Measurements from ENCODE around the gene ZNF592.
"Not testable (repeated sequence)": the region's sequence is repeated elsewhere in the genome, so short reads cannot be mapped to it uniquely, and the experiment has no call there.

The ZNF592 gene

GRCh38 chr15:84749111-84749991 is 959 bp downstream of the ZNF592 start:
- no peak for DNase-seq

GRCh38 chr15:84750583-84751092 is 2.2 kb downstream of the ZNF592 start:
- DNase-seq, result no peak

DNA sequence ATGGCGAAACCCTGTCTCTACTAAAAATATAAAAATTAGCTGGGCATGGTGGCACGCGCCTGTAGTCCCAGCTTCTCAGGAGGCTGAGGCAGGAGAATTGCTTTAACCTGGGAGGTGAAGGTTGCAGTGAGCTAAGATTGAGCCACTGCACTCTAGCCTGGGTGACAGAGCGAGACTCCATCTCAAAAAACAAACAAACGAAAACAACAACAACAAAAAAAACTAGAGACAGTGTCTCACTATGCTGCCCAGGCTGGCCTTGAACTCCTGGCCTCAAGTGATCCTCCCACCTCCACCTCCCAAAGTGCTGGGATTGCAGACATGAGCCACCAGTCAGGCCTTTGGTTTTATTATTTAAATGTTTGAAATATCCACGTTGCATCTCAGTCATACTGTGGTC is 3.3 kb downstream of the ZNF592 start:
- DNase-seq, result not testable (repeated sequence)

DNA sequence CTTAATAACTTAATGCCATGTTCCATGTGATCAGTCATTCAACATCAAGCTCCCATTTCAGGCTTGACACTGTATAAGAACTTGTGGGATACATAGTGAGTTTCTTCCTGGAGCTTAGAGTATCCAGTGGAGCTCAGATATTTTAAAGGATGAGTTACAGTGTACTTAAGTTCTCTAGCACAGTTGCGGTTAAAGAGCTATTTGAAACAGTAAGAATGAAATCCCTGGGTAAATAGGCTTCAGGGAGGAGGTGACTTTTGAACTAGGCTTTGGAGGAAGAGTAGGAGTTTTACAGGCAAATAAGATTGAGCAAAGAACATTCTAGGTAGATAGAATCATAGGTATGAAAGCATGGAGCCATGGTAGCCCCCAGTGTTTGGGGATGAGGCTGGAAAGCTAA is 3.8 kb downstream of the ZNF592 start:
- no peak for DNase-seq

- DNase-seq, result no peak
Observed at GRCh38 chr15:84752700-84753099, 4.3 kb downstream of the ZNF592 start.

- DNase-seq, result not testable (repeated sequence)
Observed at GRCh38 chr15:84754889-84755288, 6.5 kb downstream of the ZNF592 start.

- DNase-seq, result no peak
Observed at GRCh38 chr15:84755736-84756527, 7.5 kb downstream of the ZNF592 start.

DNA sequence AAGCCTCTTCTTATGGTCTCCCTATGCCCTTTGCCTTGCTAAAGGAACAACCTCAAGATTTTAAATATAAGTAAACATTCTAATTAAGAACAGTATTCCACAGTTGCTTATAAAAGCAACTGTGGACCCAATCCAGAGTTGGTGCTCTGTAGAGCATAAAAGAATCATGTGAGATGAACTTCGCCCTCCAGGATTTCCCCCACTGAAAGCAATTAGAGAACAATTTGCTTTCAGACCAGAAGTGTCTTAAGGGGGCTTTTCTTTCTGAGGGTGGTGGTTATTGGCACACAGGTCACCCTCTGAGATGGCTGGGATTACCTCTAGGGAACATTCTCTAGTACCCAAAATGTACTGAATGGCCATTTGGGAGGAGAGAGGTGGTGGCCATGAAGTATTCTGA is 10.6 kb downstream of the ZNF592 start:
- DNase-seq, result no peak

DNA sequence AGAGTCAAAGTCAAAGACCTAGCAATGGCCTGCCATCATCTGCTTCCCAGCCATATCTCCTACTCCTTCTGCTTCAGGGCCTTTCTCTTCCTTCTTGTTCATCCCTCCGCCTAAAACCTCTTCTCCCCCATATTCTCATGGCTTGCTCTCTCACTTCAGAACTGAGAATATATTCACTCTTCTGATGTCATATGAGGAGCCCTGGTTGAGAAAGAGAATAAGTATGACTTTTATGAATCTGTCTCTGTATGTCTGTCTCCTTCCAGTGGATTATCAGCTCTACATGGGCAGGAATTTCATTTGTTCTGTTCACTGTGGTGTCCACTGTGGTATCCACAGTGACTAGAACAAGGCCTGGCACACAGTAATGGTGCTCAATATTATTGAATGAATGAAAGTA is 11.8 kb downstream of the ZNF592 start:
- DNase-seq, result no peak

DNA sequence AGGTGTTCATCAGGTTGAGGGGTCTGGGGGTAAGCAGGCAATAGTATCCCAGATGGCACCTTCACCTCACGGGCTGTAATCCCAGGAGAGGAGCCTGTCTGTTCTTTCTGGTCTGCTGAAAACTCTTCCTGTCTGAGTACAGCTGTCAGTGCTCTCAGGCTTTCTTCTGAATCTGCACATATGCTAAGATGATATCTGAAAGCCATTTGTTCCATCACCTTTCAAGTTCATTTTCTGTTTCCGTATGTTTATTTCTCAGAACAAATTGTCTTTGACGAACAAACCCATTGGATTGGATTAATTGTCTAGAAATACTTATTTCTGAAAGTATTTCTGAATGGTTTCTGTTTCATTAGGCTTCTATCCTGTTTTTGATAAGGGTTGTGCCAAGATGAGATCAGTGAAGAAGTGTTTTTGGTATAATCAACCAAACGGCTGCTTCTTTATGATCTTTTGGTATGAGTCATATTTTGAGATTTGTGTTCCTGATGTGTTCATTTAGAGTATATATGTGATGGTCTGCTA is 13.3 kb downstream of the ZNF592 start:
- no peak for DNase-seq

- no peak for DNase-seq
Observed at GRCh38 chr15:84762840-84763572, 14.6 kb downstream of the ZNF592 start.

- DNase-seq, result no peak
Observed at GRCh38 chr15:84764585-84764984, 16.2 kb downstream of the ZNF592 start.

DNA sequence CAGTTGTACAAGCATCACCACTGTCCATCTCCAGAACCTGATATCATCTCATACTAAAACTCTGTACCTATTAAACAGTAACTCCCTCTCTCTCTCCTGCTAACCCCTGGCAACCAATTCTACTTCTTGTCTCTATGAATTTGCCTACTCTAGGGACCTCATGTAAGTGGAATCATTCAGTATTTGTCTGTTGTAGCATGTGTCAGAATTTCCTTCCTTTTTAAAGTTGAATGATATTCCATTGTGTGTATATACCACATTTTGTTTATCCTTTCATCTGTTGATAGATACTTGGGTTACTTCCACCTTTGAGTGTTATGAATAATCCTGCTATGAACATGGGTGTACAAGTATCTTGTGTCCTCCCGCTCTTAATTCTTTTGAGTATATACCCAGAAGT is 16.6 kb downstream of the ZNF592 start:
- no peak for DNase-seq

GRCh38 chr15:84765675-84766074 is 17.3 kb downstream of the ZNF592 start:
- DNase-seq, result no peak

DNA sequence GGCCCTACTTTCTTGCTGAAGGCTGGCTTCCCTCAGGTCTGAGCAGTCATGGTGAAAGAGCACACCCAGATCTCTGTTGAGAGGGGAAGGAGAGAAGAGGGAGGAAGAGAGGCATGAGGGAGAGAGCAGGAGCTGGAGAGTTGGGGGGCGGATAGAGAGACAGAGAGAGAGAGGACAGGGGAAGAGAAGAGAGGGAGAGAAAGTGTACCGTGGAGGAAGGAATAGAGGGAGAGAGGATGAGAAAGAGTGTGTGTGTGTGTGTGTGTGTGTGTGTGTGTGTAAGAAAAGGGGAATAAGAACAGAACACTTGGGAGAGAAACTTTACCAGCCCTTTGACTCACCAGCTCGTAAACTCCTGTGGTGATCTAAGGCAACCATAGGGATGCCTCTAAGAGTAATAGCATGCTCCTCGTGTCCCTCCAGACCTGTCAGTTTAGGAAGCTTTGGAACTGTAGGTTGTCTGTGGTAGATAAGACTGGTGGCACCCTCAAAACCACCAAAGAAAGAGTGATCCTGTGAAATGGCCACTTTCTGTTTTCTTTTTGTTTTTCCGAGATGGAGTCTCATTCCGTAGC is 18.2 kb downstream of the ZNF592 start:
- no peak for DNase-seq

DNA sequence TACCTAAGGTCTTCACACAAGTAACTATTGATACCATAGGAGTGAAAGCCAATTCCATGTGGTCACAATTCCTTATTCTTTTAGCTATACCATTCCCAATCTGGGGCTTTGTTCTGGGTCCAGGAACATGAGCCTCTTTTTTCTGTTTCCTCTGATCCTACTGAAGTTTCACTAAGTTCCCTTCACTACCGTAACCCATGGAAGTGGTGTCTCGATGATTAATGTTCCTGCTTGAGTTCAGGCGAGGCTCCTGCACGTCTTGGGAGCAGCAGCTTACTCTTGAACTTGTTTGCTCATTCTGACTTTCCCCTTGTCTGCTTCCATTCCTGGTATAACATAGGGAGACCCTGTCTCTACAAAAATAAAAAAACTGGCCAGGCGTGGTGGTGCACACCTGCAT is 23.6 kb downstream of the ZNF592 start:
- DNase-seq, result no peak

- DNase-seq, result no peak
Observed at GRCh38 chr15:84772467-84772866, 24.1 kb downstream of the ZNF592 start.

- DNase-seq, result no peak
Observed at GRCh38 chr15:84773716-84774115, 25.3 kb downstream of the ZNF592 start.

DNA sequence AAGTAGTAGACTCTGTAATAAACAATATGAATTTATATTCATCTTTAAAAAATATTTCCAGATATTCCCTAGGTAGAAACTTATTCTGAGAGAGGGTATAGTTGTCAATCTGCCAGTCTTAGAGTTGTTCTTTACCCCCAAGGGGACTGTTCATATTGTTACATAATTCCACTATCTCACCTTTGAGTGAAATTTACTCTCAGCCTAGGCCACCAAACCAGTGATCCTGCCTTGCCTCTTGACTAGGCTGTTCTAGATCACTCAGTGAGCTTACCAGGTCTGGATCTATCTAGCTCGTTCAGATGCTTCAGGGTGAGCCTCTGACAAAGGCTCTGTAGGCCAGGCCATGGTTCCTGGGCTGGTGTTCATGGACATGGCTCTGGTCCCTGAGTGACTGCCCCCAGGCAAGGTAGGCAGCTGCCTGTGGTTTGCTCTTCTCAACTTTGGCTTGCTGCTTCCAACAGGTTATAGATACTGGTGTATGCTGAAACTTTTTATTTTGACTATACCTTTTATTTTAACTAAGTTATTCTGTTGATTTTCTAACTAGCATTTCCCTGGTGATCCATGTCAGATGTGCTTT is 27.6 kb downstream of the ZNF592 start:
- no peak for DNase-seq

GRCh38 chr15:84778194-84778593 is 29.8 kb downstream of the ZNF592 start:
- DNase-seq, result no peak

DNA sequence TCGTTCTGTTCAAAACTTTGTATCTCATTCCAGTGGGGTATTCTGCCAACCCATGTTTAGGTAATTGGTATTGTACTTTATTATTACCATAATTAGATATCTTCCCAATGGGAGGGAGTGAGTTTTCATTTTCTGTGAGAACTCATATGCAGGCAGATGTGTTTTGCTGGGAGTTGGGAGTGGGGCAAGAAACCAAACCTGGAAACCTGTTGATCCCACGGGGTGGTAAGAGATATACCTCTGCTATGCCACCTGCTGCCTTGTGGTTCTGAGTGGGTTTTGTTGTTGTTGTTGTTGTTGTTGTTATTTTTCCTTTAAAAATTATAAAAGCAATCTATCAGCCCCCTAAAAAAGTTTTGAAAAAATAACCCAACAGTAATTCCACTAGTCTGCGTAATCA is 32.1 kb downstream of the ZNF592 start:
- DNase-seq, result no peak

GRCh38 chr15:84781495-84781894 is 33.1 kb downstream of the ZNF592 start:
- DNase-seq, result no peak

All from NCI-H2081 (cell line).